Astrocyte of the spinal cord (primary cell): Measurements from ENCODE around the gene CDK15.

ENCODE experiments used
- DNase-seq: peaks from one replicate; pipeline ENCODE4 v3.0.0; 2011; ENCODE audit warnings: low read depth, low spot score
- H3K4me3 ChIP-seq: 2 replicates; pipeline ENCODE4 v1.5.1; 2011; ENCODE audit warnings: low read depth, mild to moderate bottlenecking, low read length, moderate library complexity
- CTCF ChIP-seq: IDR thresholded peaks from 2 replicates; pipeline ENCODE4 v1.5.1; 2012; ENCODE audit warnings: low read depth, mild to moderate bottlenecking, low read length, inconsistent platforms
- in situ Hi-C: cut with HindIII; loops from 2 replicates; pipeline ENCODE4 v1.10.0; 2017; ENCODE audit warnings: low sequenced_read_pairs

Gene CDK15

GRCh38 chr2:201872591-201872990 lies 66.3 kb downstream of the CDK15 start:
- in situ Hi-C loops: no loop called here
- DNase-seq: no peak

GRCh38 chr2:201879996-201880395 lies 73.7 kb downstream of the CDK15 start:
- in situ Hi-C loops: no loop called here
- no peak for DNase-seq
- TF ChIP-seq CTCF: no peak
- H3K4me3 ChIP-seq: no peak overlapping the region

More at GRCh38 chr2:201872591-201872990, 66.3 kb downstream of the CDK15 start:
- no peak for TF ChIP-seq CTCF
- no peak overlapping the region for H3K4me3 ChIP-seq

GRCh38 chr2:201880579-201880978 lies 74.2 kb downstream of the CDK15 start:
- DNase-seq: peak; percentile 50
- in situ Hi-C loops: no loop called here
- TF ChIP-seq CTCF: no peak
- H3K4me3 ChIP-seq: no peak overlapping the region

GRCh38 chr2:201880993-201881611 lies 74.8 kb downstream of the CDK15 start:
- DNase-seq: no peak
- H3K4me3 ChIP-seq: no peak overlapping the region
- in situ Hi-C loops: no loop called here
- TF ChIP-seq CTCF: no peak

- in situ Hi-C loops: no loop called here
- H3K4me3 ChIP-seq: no peak overlapping the region
- no peak for TF ChIP-seq CTCF
- no peak for DNase-seq
Observed at GRCh38 chr2:201881741-201882140, 75.4 kb downstream of the CDK15 start.

GRCh38 chr2:201882353-201883090 lies 76.2 kb downstream of the CDK15 start:
- in situ Hi-C loops: no loop called here
- DNase-seq: peak; percentile 76
- no peak for TF ChIP-seq CTCF
- H3K4me3 ChIP-seq: peak overlapping the region; percentile 8
